NK-92 (cell line): ENCODE measurements around the gene KRT71.

Experiments
- DNase-seq: peaks from one replicate; lab custom pipeline; 2025; ENCODE audit not compliant: unreplicated experiment; lab: John Stamatoyannopoulos, UW

The KRT71 gene

GRCh38 chr12:52499806-52500560 lies 53.0 kb downstream of the KRT71 start:
- DNase-seq = no peak

GRCh38 chr12:52498946-52499345 lies 54.0 kb downstream of the KRT71 start:
- no peak for DNase-seq

- DNase-seq = no peak
These were observed 55.0 kb downstream of the KRT71 start for GRCh38 chr12:52497975-52498374.

- no peak for DNase-seq
These were observed 56.3 kb downstream of the KRT71 start for GRCh38 chr12:52496590-52497071.

- no peak for DNase-seq
These were observed 56.9 kb downstream of the KRT71 start for GRCh38 chr12:52496054-52496453.

GRCh38 chr12:52495389-52495788 lies 57.6 kb downstream of the KRT71 start:
- DNase-seq = no peak

GRCh38 chr12:52494518-52494917 lies 58.4 kb downstream of the KRT71 start:
- DNase-seq = no peak

- no peak for DNase-seq
These were observed 58.8 kb downstream of the KRT71 start for GRCh38 chr12:52494100-52494499.
